ENCODE measurements around the gene PTRHD1.
"Not testable (repeated sequence)": the region's sequence is repeated elsewhere in the genome, so short reads cannot be mapped to it uniquely, and the experiment has no call there.

Gene PTRHD1, protein sequence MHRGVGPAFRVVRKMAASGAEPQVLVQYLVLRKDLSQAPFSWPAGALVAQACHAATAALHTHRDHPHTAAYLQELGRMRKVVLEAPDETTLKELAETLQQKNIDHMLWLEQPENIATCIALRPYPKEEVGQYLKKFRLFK

DNA sequence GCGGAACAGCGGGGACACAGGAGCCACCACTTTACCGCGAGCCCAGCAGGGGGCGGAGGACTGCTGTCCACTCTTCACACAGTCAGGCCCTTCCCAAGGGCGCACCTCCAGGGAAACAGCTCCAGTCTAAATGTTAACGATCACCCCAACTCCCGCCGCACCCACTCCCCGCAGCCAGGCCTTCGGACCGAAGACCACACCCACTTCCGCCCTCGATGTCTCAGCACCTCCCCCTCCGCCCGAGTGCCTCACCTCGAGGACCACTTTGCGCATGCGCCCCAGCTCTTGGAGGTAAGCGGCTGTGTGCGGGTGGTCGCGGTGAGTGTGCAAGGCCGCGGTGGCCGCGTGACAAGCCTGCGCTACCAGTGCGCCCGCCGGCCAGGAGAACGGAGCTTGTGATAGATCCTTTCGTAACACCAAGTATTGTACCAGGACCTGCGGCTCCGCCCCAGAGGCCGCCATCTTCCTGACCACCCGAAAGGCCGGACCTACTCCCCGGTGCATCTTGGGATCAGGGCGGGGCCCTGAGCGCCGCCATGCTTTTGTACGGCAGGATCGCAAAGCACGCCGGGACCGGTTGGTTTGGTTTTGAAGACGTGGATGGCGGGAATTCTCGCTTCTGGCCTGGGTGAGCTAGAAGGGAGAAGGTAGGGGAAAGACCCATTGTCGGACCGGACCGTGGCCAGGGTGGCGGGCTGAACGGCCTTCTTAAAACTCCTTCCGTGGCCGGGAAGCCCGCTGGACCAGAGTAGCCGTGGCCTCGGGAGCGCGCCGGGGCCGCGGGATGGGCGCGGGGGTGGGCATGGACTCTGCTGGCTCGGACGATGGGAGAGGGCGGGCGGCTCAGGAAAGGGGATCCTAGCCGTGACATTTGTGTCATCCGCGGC is at the start of gene PTRHD1, which contains the start of gene CENPO:
Gene PTRHD1 (minus strand): TSS at position 518 of the 887 bp plus-strand sequence. CDS start 14 bp downstream, at position 504.
Gene CENPO (plus strand): TSS at position 552 of the 887 bp plus-strand sequence. CDS start 495 bp downstream, outside the sequence.
- peak; percentile 96 for DNase-seq

DNA sequence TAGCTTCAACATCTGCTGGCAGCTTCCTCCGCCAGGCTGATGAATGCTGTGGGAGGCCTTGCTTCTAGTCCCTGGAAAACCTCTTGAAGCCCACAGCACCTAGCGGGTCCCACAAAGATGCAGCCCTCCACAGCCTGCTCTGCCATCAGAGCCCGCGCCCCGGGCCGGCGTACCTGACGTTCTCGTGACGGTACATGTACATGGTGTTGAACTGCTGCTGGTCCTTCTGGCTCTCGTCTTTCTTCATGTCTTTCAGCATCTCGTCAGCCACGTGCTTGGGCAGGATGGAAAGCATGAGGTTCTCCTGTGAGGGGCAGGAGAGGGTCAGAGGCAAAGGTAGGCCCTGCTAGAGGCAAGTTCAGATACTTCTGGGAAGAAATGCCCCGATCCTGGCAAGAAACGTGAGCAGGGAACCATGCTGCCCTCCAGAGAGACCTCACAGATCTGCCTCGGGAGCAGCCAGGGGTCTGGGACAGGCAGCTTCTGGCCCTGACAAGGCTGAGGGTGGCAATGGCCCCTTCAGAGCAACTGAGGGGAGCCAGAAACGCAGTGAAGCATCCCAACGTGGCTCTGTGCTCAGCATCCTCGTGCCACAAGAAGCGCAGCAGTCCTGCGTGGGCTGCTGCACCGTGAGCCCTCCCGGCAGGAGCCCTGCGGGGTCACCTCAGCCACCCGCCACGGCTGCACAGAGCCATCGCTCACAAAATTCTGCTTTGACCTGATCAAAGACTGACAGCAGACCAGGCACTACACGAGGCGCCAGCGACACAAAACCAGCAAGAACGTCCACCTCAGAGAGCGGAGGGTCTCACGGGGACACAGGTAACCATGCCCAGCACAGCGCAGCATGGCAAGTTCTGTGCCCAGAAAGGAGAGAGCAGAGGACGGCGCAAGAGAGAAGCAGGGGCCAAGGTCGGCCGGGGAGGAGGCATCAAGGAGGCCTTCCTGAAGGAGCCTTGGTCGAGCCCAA is 49.2 kb upstream of the PTRHD1 start:
- no peak for DNase-seq

DNA sequence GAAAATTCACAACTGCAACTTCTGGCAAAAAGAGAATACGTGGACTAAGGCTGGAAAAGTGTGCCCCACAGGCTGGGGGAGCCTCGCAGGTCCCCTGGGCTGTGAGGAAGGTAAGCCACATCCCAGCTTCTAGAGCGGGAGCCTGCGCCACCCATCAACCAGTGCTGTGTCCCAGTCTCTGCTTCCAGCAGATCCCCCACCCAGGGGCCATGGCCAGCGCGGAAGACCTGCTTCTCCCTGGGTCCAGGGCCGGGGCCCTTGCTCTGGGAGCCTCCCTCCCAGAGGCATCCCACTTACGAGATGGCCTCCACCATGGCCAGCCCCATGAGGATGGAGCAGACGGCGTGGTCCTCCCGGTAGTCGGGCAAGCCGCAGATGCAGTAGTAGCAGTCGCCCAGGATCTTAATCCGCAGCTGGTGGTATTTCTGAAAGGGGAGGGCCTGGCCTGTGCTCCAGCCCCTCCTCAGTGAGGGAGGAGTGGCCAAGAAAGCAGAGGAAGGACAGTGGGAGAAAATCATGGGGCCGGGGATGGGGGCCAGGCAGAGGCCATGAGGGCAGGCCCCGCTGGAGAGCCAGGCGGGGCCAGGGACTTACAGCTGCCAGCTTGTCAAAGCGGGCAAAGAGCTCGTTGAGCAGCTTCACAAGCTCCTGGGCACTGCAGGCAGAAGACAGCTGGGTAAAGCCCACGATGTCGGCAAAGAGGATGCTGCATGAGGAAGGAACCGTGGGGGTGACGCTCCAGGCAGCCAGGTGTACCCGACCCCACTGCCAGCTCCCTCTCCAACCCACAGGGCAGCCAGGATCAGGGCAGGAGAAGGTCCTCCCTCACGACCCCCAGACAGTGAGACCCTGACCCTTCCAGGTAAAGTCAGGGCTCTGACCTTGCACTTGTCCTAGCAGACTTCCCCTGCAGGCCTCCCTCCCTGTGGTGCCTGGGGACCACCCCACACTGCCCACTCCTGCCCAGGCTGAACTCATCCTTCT is 48.1 kb upstream of the PTRHD1 start:
- no peak for DNase-seq

DNA sequence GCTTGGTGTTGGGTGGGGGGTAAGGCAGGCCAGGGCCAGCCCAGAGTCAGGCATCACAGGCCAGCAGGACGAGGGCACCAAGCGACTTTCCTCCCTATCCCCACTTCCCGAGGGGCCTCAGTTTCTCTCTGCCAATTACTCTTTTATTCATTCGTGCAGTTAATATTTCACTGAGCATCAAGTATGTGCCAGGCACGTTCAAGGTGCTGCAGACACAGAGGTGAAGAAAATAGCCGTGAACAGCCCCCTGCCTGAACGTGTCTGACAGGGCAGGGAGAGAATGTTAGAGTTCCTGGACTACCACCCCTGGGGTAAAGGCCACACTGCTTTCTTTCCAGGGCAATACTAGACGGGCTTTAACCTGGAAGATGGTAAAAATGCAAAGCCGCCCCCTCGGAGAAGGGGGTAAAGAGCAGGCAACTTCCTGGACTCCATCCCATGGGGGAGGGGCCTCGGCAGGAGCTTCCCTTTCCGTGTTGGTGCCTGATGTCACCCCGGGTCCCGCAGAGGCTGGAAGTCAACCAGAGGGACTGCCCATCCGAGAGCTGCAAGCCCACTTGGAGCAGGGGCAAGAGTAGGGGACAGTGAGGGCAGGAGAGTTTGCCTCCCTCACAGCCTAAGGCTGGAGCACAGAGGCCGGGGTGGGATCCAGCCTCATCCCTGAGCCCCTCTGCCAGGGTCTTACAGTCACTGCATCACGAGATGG is 47.1 kb upstream of the PTRHD1 start:
- no peak for DNase-seq

DNA sequence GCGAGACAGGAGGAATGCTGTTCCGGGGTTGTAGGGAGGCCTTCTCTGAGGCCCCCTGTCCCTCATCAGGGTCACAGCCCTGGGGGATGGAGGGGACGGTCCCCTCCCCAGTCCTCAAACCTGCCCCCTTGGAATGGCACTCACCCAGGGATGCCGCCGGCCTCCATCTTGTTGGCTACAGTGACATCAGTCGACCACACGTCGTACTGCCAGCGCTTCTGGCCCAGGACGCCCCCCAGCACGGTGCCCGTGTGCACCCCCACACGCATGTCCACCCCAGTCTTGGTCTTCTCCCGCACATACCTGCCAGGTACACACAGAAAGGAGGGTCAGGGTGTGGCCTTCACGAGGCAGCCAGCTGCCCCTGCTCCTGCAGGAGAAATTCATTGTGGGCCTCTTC is 46.5 kb upstream of the PTRHD1 start:
- no peak for DNase-seq

DNA sequence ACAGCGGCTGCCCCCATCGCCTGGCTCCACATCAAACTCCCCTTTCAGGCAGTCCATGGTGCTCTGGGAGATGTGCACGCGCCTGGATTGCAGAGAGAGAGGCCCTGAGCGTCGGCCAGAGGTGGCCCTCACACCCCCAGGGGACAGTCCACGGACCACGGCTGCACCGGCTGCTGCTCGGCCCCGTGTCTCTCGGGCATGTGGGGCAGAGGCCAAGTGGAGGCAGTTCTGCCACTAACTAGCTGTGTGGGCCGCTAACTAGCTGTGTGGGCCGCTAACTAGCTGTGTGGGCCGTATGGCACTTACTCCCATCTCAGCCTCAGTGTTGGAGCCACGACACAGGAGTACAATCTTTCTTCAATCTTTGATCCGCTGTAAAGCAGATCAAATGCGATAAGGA is 45.4 kb upstream of the PTRHD1 start:
- no peak for DNase-seq

DNA sequence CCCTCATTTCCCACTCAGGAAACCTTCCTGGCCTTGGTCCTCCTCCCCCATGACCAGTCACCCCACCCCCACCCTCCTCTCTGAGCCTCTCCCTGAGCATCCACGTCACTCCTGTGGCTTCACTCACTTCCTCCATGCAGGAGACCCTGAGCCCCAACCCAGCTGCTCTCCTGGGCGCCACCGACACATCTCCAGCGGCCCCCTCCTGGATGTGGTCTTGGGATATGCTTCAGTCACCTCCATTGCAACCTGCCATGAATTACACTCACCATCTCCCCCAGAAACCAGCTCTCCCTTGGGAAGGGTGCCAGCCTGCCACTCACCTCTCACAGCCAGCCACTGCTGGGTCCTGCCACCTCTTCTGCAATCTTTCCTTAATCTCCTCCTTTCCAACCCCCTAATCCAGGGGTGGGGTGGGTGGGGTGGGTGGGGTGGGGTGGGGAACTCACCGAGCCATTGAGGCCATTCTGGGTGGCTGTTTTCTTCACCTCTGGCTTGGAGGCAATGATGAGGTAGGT is 44.9 kb upstream of the PTRHD1 start:
- DNase-seq, result no peak

DNA sequence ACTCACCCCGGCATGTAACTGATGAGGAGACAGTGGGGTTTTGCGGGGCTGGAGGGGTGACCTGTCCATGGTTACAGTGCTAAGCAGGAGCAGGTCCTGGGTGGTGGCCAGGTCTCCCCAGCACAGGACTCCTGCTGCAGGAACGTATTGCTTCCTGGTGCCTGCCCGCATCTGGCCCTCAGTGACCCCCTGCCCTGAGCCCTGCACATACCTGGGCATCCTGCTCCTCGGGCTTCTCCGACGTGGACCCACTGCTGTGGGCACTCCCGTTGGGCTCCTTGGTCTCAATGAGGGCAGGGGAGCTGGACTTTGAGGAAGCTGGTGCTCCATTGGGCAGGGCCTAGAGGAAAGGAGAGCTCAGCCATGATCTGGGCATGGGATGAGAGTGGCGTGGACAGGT is 43.5 kb upstream of the PTRHD1 start:
- DNase-seq, result no peak

DNA sequence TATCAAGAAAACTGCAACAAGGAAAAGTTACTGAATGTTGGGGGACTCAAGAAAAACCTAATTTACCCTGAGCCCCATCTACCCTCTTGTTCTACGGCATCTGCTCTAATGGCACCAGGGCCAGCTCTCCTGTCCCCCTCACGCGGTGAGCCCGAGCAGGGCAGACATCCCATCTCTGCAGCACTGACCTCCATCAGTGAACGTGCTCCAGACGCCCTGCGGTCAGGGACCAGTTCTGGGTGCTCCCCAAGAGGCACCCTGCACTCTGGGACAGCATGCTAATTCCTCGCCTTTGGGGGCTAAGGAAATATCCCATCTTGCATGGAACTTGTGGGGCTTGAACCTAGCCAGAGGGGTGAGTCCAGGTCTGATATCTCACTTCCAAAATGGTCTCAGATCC is 43.0 kb upstream of the PTRHD1 start:
- no peak for DNase-seq

DNA sequence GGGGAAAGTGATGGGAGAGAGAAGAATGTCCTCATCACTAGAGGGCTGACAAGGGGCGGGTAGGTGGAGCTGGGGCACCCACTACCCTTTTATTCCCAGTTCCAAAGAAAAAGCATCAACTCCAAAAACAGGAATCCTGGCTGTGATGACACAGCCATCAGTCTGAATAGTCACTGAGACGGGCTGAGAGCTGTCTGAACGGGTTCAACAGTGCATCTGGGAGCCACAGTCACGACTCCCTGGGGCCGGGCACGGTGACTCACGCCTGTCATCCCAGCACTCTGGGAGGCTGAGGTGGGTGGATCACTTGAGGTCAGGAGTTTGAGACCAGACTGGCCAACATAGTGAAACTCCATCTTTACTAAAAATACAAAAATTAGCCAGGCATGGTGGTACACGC is 42.2 kb upstream of the PTRHD1 start:
- not testable (repeated sequence) for DNase-seq

DNA sequence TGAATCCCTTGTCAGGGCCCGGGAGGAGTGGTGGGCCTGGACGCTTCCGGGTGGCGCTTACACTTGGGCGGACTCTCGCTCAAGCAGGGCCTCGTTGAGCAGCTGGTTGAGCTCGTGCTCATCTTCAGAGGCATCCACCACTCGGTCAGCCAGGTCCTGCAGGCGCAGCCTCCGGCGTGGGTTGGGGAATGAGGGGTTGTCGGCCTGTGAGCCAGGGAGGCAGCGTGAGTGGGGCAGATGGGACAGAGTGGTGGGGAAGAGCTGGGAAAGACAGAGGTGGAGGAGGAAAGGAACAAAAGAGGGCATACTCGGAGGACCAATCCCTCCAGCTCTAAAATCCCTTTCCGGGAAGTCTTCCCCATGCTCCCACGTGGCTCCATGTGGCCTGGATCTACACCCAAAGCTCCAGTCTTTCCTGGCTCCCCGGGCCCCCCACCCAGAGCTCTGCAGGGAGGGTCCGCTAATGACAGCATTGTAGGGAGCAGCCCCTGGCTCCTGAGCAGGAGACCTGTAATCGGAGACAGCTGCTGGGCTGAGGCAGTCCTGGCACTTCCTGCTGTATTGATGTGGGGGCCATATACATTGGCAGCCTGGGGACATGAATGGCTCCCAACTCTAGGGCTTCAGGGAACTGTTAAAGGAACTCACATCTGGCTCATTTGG is 41.7 kb upstream of the PTRHD1 start:
- DNase-seq, result no peak

DNA sequence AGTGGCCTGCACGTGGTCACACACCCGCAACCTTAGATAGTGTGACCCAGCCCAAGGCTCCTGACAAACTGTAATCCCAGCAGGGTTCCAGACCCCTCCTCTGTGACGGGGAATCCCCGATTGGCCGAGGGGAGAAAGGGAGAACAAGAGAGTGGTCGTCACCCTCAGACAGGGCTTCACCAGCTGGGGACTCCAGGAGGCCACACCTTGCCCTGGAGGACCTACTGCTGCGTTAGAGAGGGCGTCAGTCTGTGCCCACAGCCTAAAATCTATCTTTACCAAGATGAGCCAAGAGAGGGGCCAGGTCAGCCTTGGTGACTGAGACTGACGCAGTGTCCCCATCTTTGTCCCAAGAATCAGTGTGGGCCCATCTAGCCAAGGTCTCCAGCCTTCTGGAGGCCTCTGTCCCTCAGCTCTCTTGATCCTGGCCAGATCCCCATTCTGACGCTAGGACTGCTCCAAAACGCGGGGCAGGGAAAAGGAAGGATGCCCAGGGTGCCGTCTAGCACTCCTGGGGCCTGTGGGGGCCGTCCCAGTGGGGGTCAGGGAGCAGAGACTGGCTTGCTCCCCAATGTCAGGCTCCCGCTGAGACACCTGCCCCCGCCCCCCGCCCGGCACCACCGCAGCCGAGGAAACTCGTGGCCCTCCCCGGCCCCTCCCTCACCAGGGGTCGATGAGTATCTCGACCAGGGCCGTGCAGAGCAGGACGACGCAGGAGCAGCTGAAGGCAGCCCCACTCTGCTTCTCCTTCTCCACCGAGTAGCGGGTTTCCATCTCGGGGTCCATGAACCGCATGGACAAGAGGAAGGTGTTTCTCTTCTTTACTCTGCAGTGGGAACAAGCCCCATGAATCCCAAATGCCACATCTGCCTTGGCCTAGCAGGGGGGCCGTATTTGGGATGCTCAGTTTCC is 40.9 kb upstream of the PTRHD1 start:
- DNase-seq, result no peak

DNA sequence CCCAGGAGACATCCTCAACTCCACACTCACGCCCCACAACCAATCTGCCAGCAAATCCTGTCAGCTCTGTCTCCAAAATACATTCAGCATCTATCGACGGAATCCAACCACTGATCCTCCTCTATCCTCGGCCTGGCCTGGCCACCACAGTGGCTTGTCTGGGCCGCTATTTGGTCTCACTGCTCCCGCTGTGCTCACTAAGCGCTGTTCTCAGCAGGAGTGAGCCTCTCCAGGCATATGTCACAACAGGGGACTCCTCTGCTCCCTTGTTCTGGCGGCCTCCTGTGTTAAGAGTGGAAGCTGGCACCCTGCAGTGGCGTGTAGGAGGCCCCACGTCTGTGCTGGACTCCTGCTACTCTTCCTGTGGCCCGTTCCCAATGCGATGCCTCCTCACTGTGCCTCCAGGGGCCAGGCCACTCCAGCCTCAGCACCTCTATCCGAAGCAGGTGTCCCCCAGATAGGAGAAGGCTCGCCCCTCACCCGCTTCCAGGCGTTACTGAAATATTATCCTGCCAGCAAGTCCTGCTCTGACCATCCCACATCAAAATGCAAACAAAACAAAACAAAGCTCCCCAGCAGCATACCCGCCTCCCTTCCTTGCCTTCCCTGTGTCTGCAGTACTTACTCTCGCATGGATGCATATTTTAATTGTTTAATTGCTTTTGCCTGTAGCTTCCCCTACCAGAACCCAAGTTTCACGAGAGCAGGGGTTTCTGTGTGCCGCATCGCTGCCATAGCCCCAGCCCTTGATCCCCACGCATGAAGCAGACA is 39.9 kb upstream of the PTRHD1 start:
- DNase-seq, result peak; percentile 6

DNA sequence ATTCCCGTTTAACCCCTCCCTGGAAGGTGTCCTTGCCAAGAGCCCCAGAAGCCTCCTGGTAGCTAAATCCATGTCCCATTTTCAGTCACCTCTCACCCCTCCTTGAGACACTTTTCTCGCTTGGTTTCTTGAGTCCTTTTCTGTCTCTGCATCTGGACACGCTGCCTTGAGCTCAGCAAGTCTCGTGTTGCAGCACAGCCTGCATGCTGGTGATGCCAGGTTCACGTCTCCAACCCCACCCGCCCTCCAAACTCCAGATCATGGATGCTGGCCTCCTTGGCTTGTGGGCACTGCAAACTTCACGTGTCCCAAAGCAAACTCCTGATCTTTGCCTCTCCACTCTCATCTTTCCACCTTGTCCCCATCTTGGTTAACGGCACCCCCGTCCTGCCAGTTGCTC is 39.3 kb upstream of the PTRHD1 start:
- no peak for DNase-seq

DNA sequence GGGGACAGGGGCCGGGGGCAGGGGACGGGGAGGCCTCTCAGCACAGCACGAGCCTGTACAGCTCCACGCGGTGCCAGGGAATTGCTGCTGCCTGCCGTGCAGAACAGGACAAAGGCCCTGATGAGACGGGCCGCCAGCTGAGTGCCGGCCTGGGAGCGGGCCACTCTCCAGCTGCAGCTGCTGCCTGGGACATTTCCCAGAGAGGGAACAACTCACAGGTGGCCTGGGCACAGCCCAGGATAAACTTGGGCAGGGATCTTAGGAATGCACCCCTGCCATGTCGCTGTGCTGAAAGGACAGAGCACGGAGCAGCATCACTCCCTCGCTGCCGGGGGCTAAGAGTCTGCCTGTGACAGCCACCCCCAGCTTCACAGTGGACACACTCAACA is 38.9 kb upstream of the PTRHD1 start:
- DNase-seq, result peak; percentile 9

DNA sequence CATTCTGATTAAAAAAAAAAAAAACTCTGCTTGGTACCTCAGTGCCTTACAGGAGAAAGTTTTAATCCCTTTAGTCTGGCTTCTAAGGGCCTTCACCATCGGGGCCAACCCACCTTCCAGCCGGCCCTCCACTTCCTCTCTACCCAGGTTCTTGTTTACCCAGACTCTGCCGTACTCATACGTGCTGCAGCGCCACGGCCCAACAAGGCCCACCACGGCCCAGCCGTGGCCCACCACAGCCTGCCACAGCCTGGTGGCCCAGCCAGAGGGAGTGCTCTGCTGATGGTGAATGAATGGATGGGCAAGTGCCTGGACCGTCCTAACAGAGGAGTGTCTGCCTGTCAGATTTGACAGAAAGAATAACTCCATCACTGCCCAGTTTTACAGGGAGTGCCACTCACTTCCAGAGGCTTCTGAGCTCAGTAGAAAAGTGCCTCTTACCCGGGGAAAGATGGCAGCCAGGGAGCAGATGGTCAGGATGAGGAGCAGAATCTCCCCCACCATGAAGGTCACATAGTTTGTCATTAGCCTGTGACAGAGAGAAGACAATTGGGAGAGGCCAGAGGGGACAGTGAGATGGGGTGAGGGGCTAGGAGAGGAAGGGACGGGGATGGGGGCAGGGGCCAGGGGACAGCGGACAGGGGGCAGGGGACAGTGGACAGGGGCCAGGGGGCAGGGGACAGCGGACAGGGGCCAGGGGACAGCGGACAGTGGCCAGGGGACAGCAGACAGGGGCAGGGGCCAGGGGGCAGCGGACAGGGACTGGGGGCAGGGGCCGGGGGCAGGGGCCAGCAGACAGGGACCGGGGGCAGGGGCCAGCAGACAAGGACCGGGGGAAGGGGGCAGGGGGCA is 38.3 kb upstream of the PTRHD1 start:
- DNase-seq, result no peak

DNA sequence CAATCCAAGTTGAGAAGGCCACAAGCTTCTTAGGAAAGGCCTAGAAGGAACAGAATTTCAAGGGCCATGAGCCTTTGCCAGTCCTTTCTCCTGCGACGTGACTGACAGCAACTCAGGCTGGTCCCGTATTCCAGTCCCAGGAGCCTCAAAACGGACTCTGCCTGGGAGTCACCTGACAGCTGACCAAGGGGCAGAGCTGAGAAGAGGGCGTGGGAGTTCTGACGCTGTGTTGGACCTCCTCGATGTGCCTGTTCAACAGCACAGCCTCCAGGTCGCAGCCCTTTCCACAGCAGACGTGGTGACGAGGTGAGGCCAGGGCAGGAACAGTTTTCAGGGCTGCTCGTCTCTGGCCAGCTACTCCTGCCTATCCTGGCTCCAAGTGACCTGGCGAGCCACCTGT is 37.6 kb upstream of the PTRHD1 start:
- no peak for DNase-seq

DNA sequence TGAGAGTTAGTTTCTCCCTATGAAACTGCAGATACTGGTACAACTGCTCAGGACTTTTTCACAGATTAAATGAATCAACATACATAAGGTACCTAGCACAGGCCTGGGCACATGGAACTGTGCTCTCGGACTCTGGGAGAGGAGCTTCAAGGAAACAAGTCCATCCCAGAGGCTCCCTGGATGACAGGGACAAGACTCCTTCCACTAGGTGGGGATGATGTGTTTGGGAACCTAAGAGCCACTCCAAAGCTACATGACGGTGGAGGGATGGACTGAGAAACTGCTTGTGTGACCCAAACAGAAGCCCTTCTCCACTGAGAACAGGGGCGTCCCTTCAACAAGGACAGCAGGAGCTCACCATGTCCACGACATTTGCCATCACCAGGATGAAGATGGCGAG is 37.2 kb upstream of the PTRHD1 start:
- peak; percentile 15 for DNase-seq
